Upper lobe of right lung (tissue), 1 donor: ENCODE measurements around the gene CNPY1. TPM values are rescaled to one million over a fixed set of nuclear protein-coding genes. Genes with fewer than 3 reads are reported as not detected.
"Not testable (repeated sequence)": the region's sequence is repeated elsewhere in the genome, so short reads cannot be mapped to it uniquely, and the experiment has no call there.

Experiments used
- ATAC-seq: fragments of 200-7000 bp; cut with Tn5 transposase; one replicate; pipeline ENCODE4 v1.9.1; 2020; ENCODE audit warnings: mild to moderate bottlenecking, moderate library complexity
- DNase-seq: peaks from one replicate; pipeline ENCODE4 v3.0.0-alpha.2; 2020
- H3K27ac ChIP-seq: fragments of 200-600 bp; one replicate; pipeline ENCODE4 v1.8.0; 2022
- H3K27me3 ChIP-seq: fragments of 200-600 bp; one replicate; pipeline ENCODE4 v1.8.0; 2022; ENCODE audit warnings: mild to moderate bottlenecking
- H3K36me3 ChIP-seq: fragments of 200-600 bp; one replicate; pipeline ENCODE4 v1.8.0; 2022
- H3K4me1 ChIP-seq: fragments of 200-600 bp; one replicate; pipeline ENCODE4 v1.8.0; 2022
- H3K4me3 ChIP-seq: fragments of 200-600 bp; one replicate; pipeline ENCODE4 v1.8.0; 2022; ENCODE audit warnings: mild to moderate bottlenecking
- H3K9me3 ChIP-seq: fragments of 200-600 bp; one replicate; pipeline ENCODE4 v1.8.0; 2022
- intact Hi-C: fragments of 100-400 bp; cut with DNase I; formaldehyde crosslinking; loops from one replicate; pipeline ENCODE4 v1.11.0; 2022
- long read RNA-seq: library from polyadenylated mRNA; unstranded; transcript quantifications from one replicate; pipeline ENCODE4 v2.0.0, GENCODE V29; 2021
- total RNA-seq: library from RNA; stranded (reverse); fragmentation: NEBNext Ultra II Directional; extraction: Animal tissue kit (Norgen Biotek cat#: 25700); gene quantifications from one replicate; pipeline ENCODE4 v1.2.1, GENCODE V29; 2021
- TF ChIP-seq, protein P1 (sequence below): fragments of 200-600 bp; IDR thresholded peaks from one replicate; pipeline ENCODE4 v1.8.0; 2022; ENCODE audit warnings: antibody characterized with exemption
- donor health status: DM: no; HTN: yes; CAD: no; lungs with severe emphysema.

CNPY1 gene
- not detected for total RNA-seq
- long read RNA-seq: 0 reads

DNA sequence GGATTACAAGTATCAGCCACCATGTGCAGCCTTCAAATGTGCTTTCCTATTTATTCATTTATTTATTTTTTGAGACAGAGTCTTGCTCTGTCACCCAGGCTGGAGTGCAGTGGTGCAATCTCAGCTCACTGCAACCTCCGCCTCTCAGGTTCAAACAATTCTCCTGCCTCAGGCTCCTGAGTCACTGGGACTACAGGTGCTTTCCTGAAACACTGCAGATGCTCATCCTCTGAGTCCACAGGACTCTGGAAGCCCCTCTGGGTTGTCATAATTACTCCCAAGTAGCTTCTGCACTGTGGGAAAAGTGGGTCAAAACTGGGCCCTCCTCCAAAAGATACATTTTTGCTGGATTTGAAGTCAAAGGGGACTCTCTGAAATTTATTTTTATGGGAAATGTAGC lies at the start of gene CNPY1:
CNPY1 (minus strand) TSS at position 111 of the 400 bp plus-strand sequence. CDS start 630 bp downstream, outside the sequence.
- DNase-seq, H3K4me3 ChIP-seq, H3K36me3 ChIP-seq, H3K4me1 ChIP-seq, intact Hi-C loops, H3K27me3 ChIP-seq, ATAC-seq, H3K9me3 ChIP-seq, H3K27ac ChIP-seq: not testable (repeated sequence)

DNA sequence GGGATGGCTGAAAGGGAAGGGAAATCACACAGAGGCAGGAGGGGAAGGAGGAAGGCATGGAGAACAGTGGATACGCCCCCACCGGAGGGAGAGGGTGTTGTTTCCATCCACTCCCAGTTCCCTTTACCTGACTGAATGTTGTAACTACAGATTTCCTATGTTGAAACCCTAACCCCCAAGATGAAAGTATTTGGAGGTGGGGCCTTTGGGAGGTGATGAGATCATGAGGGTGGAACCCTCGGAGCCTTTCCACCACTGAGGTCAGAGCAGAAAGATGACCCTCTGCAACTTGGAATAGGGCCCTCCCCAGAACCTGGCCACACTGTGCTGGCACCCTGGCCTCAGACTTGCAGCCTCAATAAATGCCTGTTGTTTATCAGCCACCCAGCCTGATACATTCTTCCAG lies 48.6 kb upstream of the CNPY1 start:
- no peaks in the 10 kb centered on the region for H3K27me3 ChIP-seq
- intact Hi-C loops: loop anchor here (10.0 kb wide), 1 partner anchor 140 kb away; no protein-coding TSS in a partner anchor
- ATAC-seq (peak; percentile 56), DNase-seq (no peak)
- TF ChIP-seq, protein P1, sequence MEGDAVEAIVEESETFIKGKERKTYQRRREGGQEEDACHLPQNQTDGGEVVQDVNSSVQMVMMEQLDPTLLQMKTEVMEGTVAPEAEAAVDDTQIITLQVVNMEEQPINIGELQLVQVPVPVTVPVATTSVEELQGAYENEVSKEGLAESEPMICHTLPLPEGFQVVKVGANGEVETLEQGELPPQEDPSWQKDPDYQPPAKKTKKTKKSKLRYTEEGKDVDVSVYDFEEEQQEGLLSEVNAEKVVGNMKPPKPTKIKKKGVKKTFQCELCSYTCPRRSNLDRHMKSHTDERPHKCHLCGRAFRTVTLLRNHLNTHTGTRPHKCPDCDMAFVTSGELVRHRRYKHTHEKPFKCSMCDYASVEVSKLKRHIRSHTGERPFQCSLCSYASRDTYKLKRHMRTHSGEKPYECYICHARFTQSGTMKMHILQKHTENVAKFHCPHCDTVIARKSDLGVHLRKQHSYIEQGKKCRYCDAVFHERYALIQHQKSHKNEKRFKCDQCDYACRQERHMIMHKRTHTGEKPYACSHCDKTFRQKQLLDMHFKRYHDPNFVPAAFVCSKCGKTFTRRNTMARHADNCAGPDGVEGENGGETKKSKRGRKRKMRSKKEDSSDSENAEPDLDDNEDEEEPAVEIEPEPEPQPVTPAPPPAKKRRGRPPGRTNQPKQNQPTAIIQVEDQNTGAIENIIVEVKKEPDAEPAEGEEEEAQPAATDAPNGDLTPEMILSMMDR: no peak
- H3K27ac ChIP-seq: no peak overlapping the region
- H3K36me3 ChIP-seq: no peaks in the 10 kb centered on the region
- H3K9me3 ChIP-seq: no peaks in the 10 kb centered on the region
- H3K4me3 ChIP-seq: no peak overlapping the region
- H3K4me1 ChIP-seq: peaks cover 21% of the 10 kb centered on the region

GRCh38 chr7:155594163-155594732 lies 47.9 kb upstream of the CNPY1 start:
- intact Hi-C loops: loop anchor here (10.0 kb wide), 1 partner anchor 141 kb away; no protein-coding TSS in a partner anchor

GRCh38 chr7:155593461-155594162 lies 47.3 kb upstream of the CNPY1 start:
- no peak for DNase-seq
- peaks cover 18% of the 10 kb centered on the region for H3K4me1 ChIP-seq
- H3K4me3 ChIP-seq: no peak overlapping the region
- H3K36me3 ChIP-seq: no peaks in the 10 kb centered on the region
- no peaks in the 10 kb centered on the region for H3K9me3 ChIP-seq
- TF ChIP-seq, protein P1: no peak
- ATAC-seq: peak; percentile 13
- H3K27me3 ChIP-seq: no peaks in the 10 kb centered on the region
- intact Hi-C loops: loop anchor here (10.0 kb wide), 1 partner anchor 141 kb away; no protein-coding TSS in a partner anchor
- no peak overlapping the region for H3K27ac ChIP-seq

More at GRCh38 chr7:155594163-155594732, 47.9 kb upstream of the CNPY1 start:
- no peaks in the 10 kb centered on the region for H3K27me3 ChIP-seq
- no peak overlapping the region for H3K4me3 ChIP-seq
- DNase-seq (no peak), ATAC-seq (no peak)
- no peaks in the 10 kb centered on the region for H3K36me3 ChIP-seq
- H3K9me3 ChIP-seq: no peaks in the 10 kb centered on the region
- H3K4me1 ChIP-seq: peaks cover 21% of the 10 kb centered on the region
- no peak overlapping the region for H3K27ac ChIP-seq
- TF ChIP-seq, protein P1: no peak

DNA sequence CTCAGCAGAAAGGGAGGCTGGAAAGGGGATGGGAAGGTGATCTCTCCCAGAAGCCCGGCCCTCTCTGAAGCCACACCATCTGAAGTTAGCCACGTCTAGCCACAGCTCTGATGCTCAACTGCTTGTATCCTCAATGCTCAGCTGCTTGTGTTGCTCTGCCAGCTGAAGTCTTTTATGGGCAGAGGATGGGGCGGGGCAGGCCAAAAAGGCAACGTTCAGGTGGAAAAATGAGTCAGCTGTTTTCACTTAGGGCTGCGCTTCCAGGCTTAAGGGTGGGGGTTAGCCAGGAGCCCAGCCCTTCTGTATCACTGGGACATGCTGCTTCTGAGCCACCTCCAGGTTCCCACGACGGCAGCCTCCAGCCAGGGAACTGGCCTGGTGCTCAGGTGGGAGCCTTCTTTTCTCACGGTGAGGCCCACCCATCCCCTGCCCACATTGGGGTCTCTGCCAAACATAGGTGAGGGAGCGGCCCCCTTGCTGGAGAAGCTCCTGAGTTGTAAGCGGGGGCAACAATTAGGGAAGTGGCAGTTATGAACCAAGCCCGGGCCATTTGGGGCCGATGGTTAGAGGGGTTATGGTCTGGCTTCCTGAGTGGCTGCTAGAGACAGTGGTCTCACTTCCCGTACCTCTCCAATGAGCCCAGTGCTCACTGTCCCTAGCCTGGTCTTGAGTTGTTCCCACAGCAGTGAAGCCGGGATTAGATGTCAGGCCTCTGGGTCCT lies 44.9 kb upstream of the CNPY1 start:
- ATAC-seq: no peak
- H3K27ac ChIP-seq: no peak overlapping the region

More for the DNA sequence above, 44.9 kb upstream of the CNPY1 start:
- intact Hi-C loops: loop anchor here (10.0 kb wide), 1 partner anchor 144 kb away; no protein-coding TSS in a partner anchor
- DNase-seq: no peak
- H3K27me3 ChIP-seq: no peaks in the 10 kb centered on the region
- H3K4me1 ChIP-seq: peaks cover 15% of the 10 kb centered on the region
- TF ChIP-seq, protein P1: no peak
- H3K4me3 ChIP-seq: no peak overlapping the region
- no peaks in the 10 kb centered on the region for H3K36me3 ChIP-seq
- H3K9me3 ChIP-seq: no peaks in the 10 kb centered on the region
